WTC11 (cell line): ENCODE results near the gene TASP1. TPM values are rescaled to one million over a fixed set of nuclear protein-coding genes. Genes with fewer than 3 reads are reported as not detected.

Experiments
- ATAC-seq: fragments of 200-7000 bp; cut with Tn5 transposase; 2 replicates; pipeline ENCODE4 v1.10.0; 2021; ENCODE audit warnings: mild to moderate bottlenecking, moderate library complexity
- CTCF ChIA-PET: fragments of 300-600 bp; sonication (Branson Sonifier 250); formaldehyde crosslinking; loops from one replicate; lab custom pipeline; 2021; ENCODE audit warnings: antibody characterized with exemption; lab: Charles Lee
- POLR2A ChIA-PET: fragments of 350-600 bp; sonication (Branson Sonifier 250); formaldehyde crosslinking; loops from one replicate; lab custom pipeline; 2021; ENCODE audit warnings: antibody characterized with exemption; lab: Charles Lee
- DNase-seq: peaks from one replicate; pipeline ENCODE4 v3.0.0; 2021; ENCODE audit warnings: low spot score
- H3K27ac Mint-ChIP-seq: 2 replicates; pipeline ENCODE4 v1.8.0; 2021; ENCODE audit warnings: mixed read lengths
- H3K27me3 Mint-ChIP-seq: 2 replicates; pipeline ENCODE4 v1.8.0; 2021; ENCODE audit warnings: low read depth, mild to moderate bottlenecking, moderate library complexity, mixed read lengths
- H3K36me3 Mint-ChIP-seq: 2 replicates; pipeline ENCODE4 v1.8.0; 2021; ENCODE audit warnings: mixed read lengths
- H3K4me1 Mint-ChIP-seq: 2 replicates; pipeline ENCODE4 v1.8.0; 2022; ENCODE audit warnings: mixed read lengths
- H3K4me3 Mint-ChIP-seq: 2 replicates; pipeline ENCODE4 v1.8.0; 2021; ENCODE audit warnings: mild to moderate bottlenecking, moderate library complexity, mixed read lengths
- H3K9me3 Mint-ChIP-seq: 2 replicates; pipeline ENCODE4 v1.8.0; 2021; ENCODE audit warnings: mixed read lengths
- AFF4 ChIP-seq: sonication (generic); formaldehyde crosslinking; IDR thresholded peaks from 2 replicates; pipeline ENCODE4 v1.8.1; 2023; ENCODE audit warnings: mild to moderate bottlenecking, missing genetic modification reagents, borderline replicate concordance
- ATF1 ChIP-seq: sonication (generic); formaldehyde crosslinking; IDR thresholded peaks from 2 replicates; pipeline ENCODE4 v1.8.1; 2023; ENCODE audit warnings: mild to moderate bottlenecking, moderate library complexity, missing genetic modification reagents
- ATF2 ChIP-seq: sonication (generic); formaldehyde crosslinking; IDR thresholded peaks from 2 replicates; pipeline ENCODE4 v1.8.1; 2022; ENCODE audit warnings: low read depth, missing genetic modification reagents, borderline replicate concordance
- CREB1 ChIP-seq: sonication (generic); formaldehyde crosslinking; IDR thresholded peaks from 2 replicates; pipeline ENCODE4 v1.8.0; 2023; ENCODE audit warnings: mild to moderate bottlenecking, missing genetic modification reagents
- EMX1 ChIP-seq: fragments of 250-450 bp; sonication (Bioruptor Pico); IDR thresholded peaks from 2 replicates; pipeline ENCODE4 v1.8.0; 2021; ENCODE audit warnings: mild to moderate bottlenecking
- ERG ChIP-seq: fragments of 250-450 bp; sonication (Bioruptor Pico); IDR thresholded peaks from 2 replicates; pipeline ENCODE4 v1.8.0; 2021; ENCODE audit warnings: mild to moderate bottlenecking
- GTF2I ChIP-seq: fragments of 250-450 bp; sonication (Bioruptor Pico); conservative IDR thresholded peaks from 2 replicates; pipeline ENCODE4 v1.4.0; 2021; ENCODE audit warnings: mild to moderate bottlenecking
- NFATC4 ChIP-seq: fragments of 250-450 bp; sonication (Bioruptor Pico); IDR thresholded peaks from 2 replicates; pipeline ENCODE4 v1.9.0; 2021; ENCODE audit warnings: mild to moderate bottlenecking
- PRDM15 ChIP-seq: sonication (generic); formaldehyde crosslinking; IDR thresholded peaks from 2 replicates; pipeline ENCODE4 v1.8.0; 2022; ENCODE audit warnings: missing genetic modification reagents
- PRRX2 ChIP-seq: fragments of 250-450 bp; sonication (Bioruptor Pico); IDR thresholded peaks from 2 replicates; pipeline ENCODE4 v1.8.0; 2021; ENCODE audit warnings: mild to moderate bottlenecking
- SP1 ChIP-seq: sonication (generic); formaldehyde crosslinking; conservative IDR thresholded peaks from 2 replicates; pipeline ENCODE4 v1.8.1; 2022; ENCODE audit warnings: missing genetic modification reagents
- TP53 ChIP-seq: sonication (generic); formaldehyde crosslinking; IDR thresholded peaks from 2 replicates; pipeline ENCODE4 v1.8.1; 2023; ENCODE audit warnings: mild to moderate bottlenecking, missing genetic modification reagents
- ZBTB21 ChIP-seq: sonication (generic); formaldehyde crosslinking; IDR thresholded peaks from 2 replicates; pipeline ENCODE4 v1.8.1; 2023; ENCODE audit warnings: mild to moderate bottlenecking, missing genetic modification reagents, borderline replicate concordance
- ZBTB43 ChIP-seq: sonication (generic); formaldehyde crosslinking; IDR thresholded peaks from 2 replicates; pipeline ENCODE4 v1.8.1; 2023; ENCODE audit warnings: mild to moderate bottlenecking, missing genetic modification reagents
- ZNF138 ChIP-seq: sonication (generic); formaldehyde crosslinking; conservative IDR thresholded peaks from 2 replicates; pipeline ENCODE4 v1.8.1; 2022; ENCODE audit warnings: mild to moderate bottlenecking, moderate library complexity, missing genetic modification reagents
- ZNF425 ChIP-seq: fragments of 250-450 bp; sonication (Bioruptor Pico); conservative IDR thresholded peaks from 2 replicates; pipeline ENCODE4 v1.9.0; 2021; ENCODE audit warnings: mild to moderate bottlenecking
- ZNF532 ChIP-seq: fragments of 250-450 bp; sonication (Bioruptor Pico); IDR thresholded peaks from 2 replicates; pipeline ENCODE4 v1.9.0; 2021; ENCODE audit warnings: mild to moderate bottlenecking, borderline replicate concordance
- ZNF671 ChIP-seq: fragments of 250-450 bp; sonication (Bioruptor Pico); IDR thresholded peaks from 2 replicates; pipeline ENCODE4 v1.8.0; 2021; ENCODE audit warnings: mild to moderate bottlenecking
- total RNA-seq: library from RNA; stranded (reverse); gene quantifications from 3 replicates; pipeline ENCODE4 v1.2.3, GENCODE V29; 2021

Gene TASP1
- total RNA-seq, 1 experiment from 2014 or later, result 12.4 TPM

- TF ChIP-seq ZNF532 (CRISPR knock-in tag) (no peak), GTF2I (no peak), TP53 (CRISPR knock-in tag) (no peak), ZNF671 (no peak), EMX1 (CRISPR knock-in tag) (no peak), ZNF425 (CRISPR knock-in tag) (no peak), PRRX2 (no peak), NFATC4 (CRISPR knock-in tag) (no peak)
- TF ChIP-seq, all 79 proteins: peak for 0
These were observed 603 bp downstream of the TASP1 start (continued) for GRCh38 chr20:13638162-13638495.

GRCh38 chr20:13632431-13632830 lies 6.3 kb downstream of the TASP1 start:
- POLR2A ChIA-PET, result no interaction called here

More at GRCh38 chr20:13632431-13632830, 6.3 kb downstream of the TASP1 start:
- ATAC-seq (no peak), DNase-seq (no peak)
- no peak overlapping the region for H3K4me3 Mint-ChIP-seq
- H3K9me3 Mint-ChIP-seq, result no peaks in the 10 kb centered on the region
- TF ChIP-seq SP1, result no peak
- no peak for TF ChIP-seq ATF2
- no peak for TF ChIP-seq ATF1 (CRISPR knock-in tag)
- TF ChIP-seq ZNF138 (CRISPR knock-in tag), result no peak
- TF ChIP-seq ERG (CRISPR knock-in tag), result no peak
- TF ChIP-seq ZBTB21 (CRISPR knock-in tag), result no peak
- no peak for TF ChIP-seq PRDM15 (CRISPR knock-in tag)
- TF ChIP-seq ZBTB43 (CRISPR knock-in tag), result no peak
- TF ChIP-seq CREB1 (CRISPR knock-in tag), result no peak
- TF ChIP-seq AFF4 (CRISPR knock-in tag), result no peak
- peaks cover 14% of the 10 kb centered on the region for H3K4me1 Mint-ChIP-seq
- H3K27me3 Mint-ChIP-seq, result no peaks in the 10 kb centered on the region
- CTCF ChIA-PET, result interaction anchor here (0.7 kb wide), 1 partner anchor 721 kb away, joined by 3 read pairs; no protein-coding TSS in a partner anchor
- peak overlapping the region; percentile 26; the same call in 1 of the 2 replicates for H3K27ac Mint-ChIP-seq
- H3K36me3 Mint-ChIP-seq, result peaks cover 12% of the 10 kb centered on the region
